Trophoblast cell (in vitro differentiated cells and primary cell): ENCODE results near the gene DAND5.
A peak's percentile ranks its signal among the peaks of the same experiment; 100 is the strongest.

Source experiments
- DNase-seq, 2 donors: peaks; one replicate each; pipeline ENCODE4 v3.0.0-alpha.2; 2016
- H2AFZ ChIP-seq: 2 replicates; pipeline ENCODE4 v1.6.1; 2013; ENCODE audit warnings: low read length, moderate library complexity, mild to moderate bottlenecking; ENCODE audit not compliant: insufficient read depth, poor library complexity
- H2AK5ac ChIP-seq: 2 replicates; pipeline ENCODE4 v1.6.1; 2013; ENCODE audit warnings: mild to moderate bottlenecking, low read length
- H2BK120ac ChIP-seq: 2 replicates; pipeline ENCODE4 v1.6.1; 2013; ENCODE audit warnings: low read length, mild to moderate bottlenecking, moderate library complexity; ENCODE audit not compliant: insufficient read depth, poor library complexity
- H2BK12ac ChIP-seq: 2 replicates; pipeline ENCODE4 v1.6.1; 2013; ENCODE audit warnings: mild to moderate bottlenecking, low read length, moderate library complexity
- H2BK5ac ChIP-seq: 2 replicates; pipeline ENCODE4 v1.6.1; 2013; ENCODE audit warnings: low read length, low read depth, moderate library complexity, mild to moderate bottlenecking; ENCODE audit not compliant: poor library complexity
- H3K14ac ChIP-seq: 2 replicates; pipeline ENCODE4 v1.6.1; 2013; ENCODE audit warnings: mild to moderate bottlenecking, low read length
- H3K18ac ChIP-seq: 2 replicates; pipeline ENCODE4 v1.6.1; 2013; ENCODE audit warnings: mild to moderate bottlenecking, low read length
- H3K23ac ChIP-seq: 2 replicates; pipeline ENCODE4 v1.6.1; 2013; ENCODE audit warnings: low read length
- H3K27ac ChIP-seq: 2 replicates; pipeline ENCODE4 v1.5.1; 2013; ENCODE audit warnings: low read depth, mild to moderate bottlenecking, inconsistent platforms, low read length, moderate library complexity
- H3K27me3 ChIP-seq: 2 replicates; pipeline ENCODE4 v1.6.1; 2013; ENCODE audit warnings: inconsistent platforms, mild to moderate bottlenecking, low read length, moderate library complexity; ENCODE audit not compliant: insufficient read depth
- H3K36me3 ChIP-seq, 2 experiments: 1 replicate in 1 of 2; 2 replicates in 1 of 2; pipeline ENCODE4 v1.6.1; 2013; ENCODE audit warnings: low read length in 2 of 2, mild to moderate bottlenecking in 2 of 2, moderate library complexity in 1 of 2; ENCODE audit not compliant: insufficient read depth in 2 of 2, control insufficient read depth in 1 of 2
- H3K4ac ChIP-seq: 2 replicates; pipeline ENCODE4 v1.6.1; 2013; ENCODE audit warnings: low read depth, mild to moderate bottlenecking, low read length, moderate library complexity
- H3K4me1 ChIP-seq, 2 experiments: 1 replicate in 1 of 2; 2 replicates in 1 of 2; pipeline ENCODE4 v1.6.1; 2013; ENCODE audit warnings: low read length in 2 of 2, mild to moderate bottlenecking in 2 of 2, moderate library complexity in 1 of 2; ENCODE audit not compliant: insufficient read depth in 2 of 2, control insufficient read depth in 1 of 2
- H3K4me2 ChIP-seq: 2 replicates; pipeline ENCODE4 v1.6.1; 2013; ENCODE audit warnings: inconsistent platforms, mild to moderate bottlenecking, low read length, moderate library complexity
- H3K4me3 ChIP-seq: 2 replicates; pipeline ENCODE4 v1.5.1; 2013; ENCODE audit warnings: mild to moderate bottlenecking, low read depth, low read length, inconsistent platforms
- H3K79me1 ChIP-seq: one replicate; pipeline ENCODE4 v1.6.1; 2013; ENCODE audit warnings: low read length
- H3K79me2 ChIP-seq: 2 replicates; pipeline ENCODE4 v1.6.1; 2013; ENCODE audit warnings: low read length, mild to moderate bottlenecking; ENCODE audit not compliant: control insufficient read depth, insufficient read depth, poor library complexity
- H3K9ac ChIP-seq: 2 replicates; pipeline ENCODE4 v1.6.1; 2013; ENCODE audit warnings: mild to moderate bottlenecking, low read length
- H3K9me3 ChIP-seq: 2 replicates; pipeline ENCODE4 v1.6.1; 2013; ENCODE audit warnings: low read depth, mild to moderate bottlenecking, control low read depth, inconsistent platforms, low read length; ENCODE audit not compliant: insufficient read depth
- H4K12ac ChIP-seq: 2 replicates; pipeline ENCODE4 v1.6.1; 2013; ENCODE audit warnings: low read depth, mild to moderate bottlenecking, low read length, moderate library complexity
- H4K8ac ChIP-seq: 2 replicates; pipeline ENCODE4 v1.6.1; 2013; ENCODE audit warnings: low read depth, mild to moderate bottlenecking, low read length, moderate library complexity
- H4K91ac ChIP-seq: one replicate; pipeline ENCODE4 v1.6.1; 2013; ENCODE audit warnings: low read depth, mild to moderate bottlenecking, low read length, moderate library complexity
- WGBS: extraction: QIAGEN DNeasy Blood & Tissue Kit; methylation state at CpG from one replicate; pipeline ENCODE4 v1.1.7; 2013; ENCODE audit warnings: missing lambda C conversion rate; ENCODE audit not compliant: insufficient read length, insufficient coverage; ENCODE audit errors: extremely low coverage; 5-methylcytosine and 5-hydroxymethylcytosine counted together

Gene DAND5

DNA sequence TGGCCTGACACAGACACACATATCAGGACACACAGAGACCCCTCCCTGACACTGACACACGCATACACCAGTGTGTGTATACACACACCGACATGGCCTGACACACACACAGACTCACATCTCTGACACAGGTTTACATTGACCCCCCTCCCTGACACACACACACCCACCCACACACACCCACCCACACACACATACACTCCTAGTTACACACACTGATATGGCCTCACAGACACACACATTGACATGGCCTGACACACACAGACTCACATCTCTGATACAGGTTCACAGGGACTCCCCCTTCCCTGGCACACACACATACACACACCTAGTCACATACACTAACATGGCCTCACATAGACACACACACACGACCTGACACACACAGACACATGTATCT is 21.5 kb downstream of the DAND5 start:
- Histone ChIP-seq H2AFZ (no peak overlapping the region), H3K27ac (no peak overlapping the region), H4K12ac (no peak overlapping the region), H2BK120ac (no peak overlapping the region), H3K79me2 (no peaks in the 10 kb centered on the region), H4K91ac (no peak overlapping the region), H3K27me3 (peaks cover 30% of the 10 kb centered on the region), H3K4ac (no peak overlapping the region), H3K79me1 (no peaks in the 10 kb centered on the region), H3K9ac (no peak overlapping the region), H3K4me3 (peak overlapping the region; percentile 27), H3K4me1 (peaks cover 0 to 3% of the 10 kb centered on the region in 2 experiments), H3K14ac (no peak overlapping the region), H3K23ac (no peak overlapping the region), H2BK5ac (no peak overlapping the region), H2BK12ac (no peak overlapping the region), H2AK5ac (no peak overlapping the region), H3K9me3 (peaks cover 24% of the 10 kb centered on the region), H4K8ac (no peak overlapping the region), H3K36me3 (no peaks in the 10 kb centered on the region), H3K18ac (no peak overlapping the region), H3K4me2 (no peak overlapping the region)
- no peak for DNase-seq
- no CpG with 5 or more reads among the region's 3 CpGs for WGBS

DNA sequence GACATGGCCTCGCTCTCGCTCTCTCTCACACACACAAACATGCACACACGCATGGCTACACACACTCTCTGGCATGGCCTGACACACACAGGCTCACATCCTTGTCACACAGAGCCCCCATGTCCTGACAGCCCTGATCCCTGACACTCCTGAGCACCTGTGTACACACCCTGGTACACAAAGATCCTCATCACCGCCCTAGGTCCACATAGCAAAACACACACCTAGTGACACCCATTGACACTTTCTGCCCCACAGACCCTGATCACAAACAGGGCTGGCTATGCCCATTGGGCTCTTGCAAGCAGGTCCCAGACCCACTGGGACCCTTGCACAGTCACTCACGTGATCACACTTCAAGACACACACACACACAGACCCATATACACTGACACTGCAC is 21.9 kb downstream of the DAND5 start:
- Histone ChIP-seq H4K8ac (no peak overlapping the region), H2BK120ac (no peak overlapping the region), H3K36me3 (no peaks in the 10 kb centered on the region), H3K4me3 (no peak overlapping the region), H3K27ac (no peak overlapping the region), H2AFZ (no peak overlapping the region), H2BK5ac (no peak overlapping the region), H4K91ac (no peak overlapping the region), H2AK5ac (no peak overlapping the region), H3K9me3 (peaks cover 26% of the 10 kb centered on the region), H3K4me1 (peaks cover 0 to 6% of the 10 kb centered on the region in 2 experiments), H3K4me2 (no peak overlapping the region), H2BK12ac (no peak overlapping the region), H3K4ac (no peak overlapping the region), H3K79me1 (no peaks in the 10 kb centered on the region), H3K23ac (no peak overlapping the region), H3K79me2 (no peaks in the 10 kb centered on the region), H3K9ac (no peak overlapping the region), H3K18ac (no peak overlapping the region), H3K14ac (no peak overlapping the region), H3K27me3 (peaks cover 35% of the 10 kb centered on the region), H4K12ac (no peak overlapping the region)
- no CpG with 5 or more reads among the region's 5 CpGs for WGBS
- no peak for DNase-seq

DNA sequence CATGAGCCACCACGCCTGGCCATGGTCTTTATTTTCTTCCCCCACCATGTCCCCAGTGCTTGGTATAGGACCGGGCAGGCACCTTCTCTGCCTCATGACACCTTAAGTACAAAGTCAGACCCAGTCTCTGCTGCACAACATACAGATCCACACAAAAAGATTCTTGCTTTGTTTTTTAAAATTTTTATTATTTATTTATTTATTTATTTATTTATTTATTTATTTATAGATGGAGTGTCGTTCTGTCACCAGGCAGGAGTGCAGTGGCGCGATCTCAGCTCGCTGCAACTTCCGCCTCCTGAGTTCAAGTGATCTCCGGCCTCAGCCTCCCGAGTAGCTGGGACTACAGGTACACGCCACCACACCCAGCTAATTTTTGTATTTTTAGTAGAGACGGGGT is 23.4 kb downstream of the DAND5 start:
- H3K14ac ChIP-seq = no peak overlapping the region
- no peaks in the 10 kb centered on the region for H3K79me1 ChIP-seq
- no peak overlapping the region for H3K4me2 ChIP-seq
- H2AK5ac ChIP-seq = no peak overlapping the region
- no peak overlapping the region for H3K4me3 ChIP-seq
- no peak overlapping the region for H3K4ac ChIP-seq
- H2BK12ac ChIP-seq = no peak overlapping the region
- no peak overlapping the region for H2AFZ ChIP-seq
- peaks cover 0 to 6% of the 10 kb centered on the region in 2 experiments for H3K4me1 ChIP-seq
- H2BK5ac ChIP-seq = no peak overlapping the region
- H2BK120ac ChIP-seq = no peak overlapping the region
- peaks cover 43% of the 10 kb centered on the region for H3K27me3 ChIP-seq
- no peak overlapping the region for H3K9ac ChIP-seq
- no peaks in the 10 kb centered on the region for H3K79me2 ChIP-seq
- no peak overlapping the region for H3K27ac ChIP-seq
- H3K36me3 ChIP-seq = no peaks in the 10 kb centered on the region
- no peak overlapping the region for H4K8ac ChIP-seq
- no peak overlapping the region for H3K18ac ChIP-seq
- peaks cover 33% of the 10 kb centered on the region for H3K9me3 ChIP-seq
- WGBS = no CpG with 5 or more reads among the region's 11 CpGs
- no peak overlapping the region for H4K12ac ChIP-seq
- DNase-seq = no peak
- no peak overlapping the region for H4K91ac ChIP-seq
- no peak overlapping the region for H3K23ac ChIP-seq

DNA sequence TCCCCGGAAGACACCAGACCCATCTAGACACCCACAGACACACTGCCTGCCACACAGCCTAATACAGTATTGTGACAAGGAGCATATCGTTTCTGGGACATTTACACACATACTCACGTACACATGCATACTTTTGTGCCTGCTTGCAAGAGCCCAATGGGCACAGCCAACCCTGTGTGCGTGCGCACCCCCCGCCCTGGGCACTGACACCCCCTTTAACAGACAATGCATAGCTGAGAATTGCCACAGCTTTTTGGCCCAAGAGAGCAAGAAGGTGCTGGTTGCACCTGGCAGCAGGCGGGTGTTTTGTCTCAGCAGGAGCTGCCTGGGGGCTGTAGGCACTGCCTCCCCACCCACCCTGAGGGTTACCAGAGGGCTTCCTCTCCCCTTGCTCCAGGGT is 24.2 kb downstream of the DAND5 start:
- H3K4ac ChIP-seq = no peak overlapping the region
- no peak overlapping the region for H3K27ac ChIP-seq
- no peaks in the 10 kb centered on the region for H3K79me2 ChIP-seq
- no peak overlapping the region for H3K23ac ChIP-seq
- no peak for DNase-seq
- H3K9me3 ChIP-seq = peaks cover 31% of the 10 kb centered on the region
- no peak overlapping the region for H3K4me2 ChIP-seq
- no peak overlapping the region for H4K8ac ChIP-seq
- peaks cover 0 to 6% of the 10 kb centered on the region in 2 experiments for H3K4me1 ChIP-seq
- H3K36me3 ChIP-seq = no peaks in the 10 kb centered on the region
- peaks cover 47% of the 10 kb centered on the region for H3K27me3 ChIP-seq
- no peak overlapping the region for H2BK120ac ChIP-seq
- peak overlapping the region; percentile 12 for H3K4me3 ChIP-seq
- H3K18ac ChIP-seq = no peak overlapping the region
- H2AK5ac ChIP-seq = no peak overlapping the region
- H3K79me1 ChIP-seq = no peaks in the 10 kb centered on the region
- H4K91ac ChIP-seq = no peak overlapping the region
- no peak overlapping the region for H3K14ac ChIP-seq
- no peak overlapping the region for H2BK12ac ChIP-seq
- no peak overlapping the region for H2BK5ac ChIP-seq
- no peak overlapping the region for H3K9ac ChIP-seq
- no peak overlapping the region for H4K12ac ChIP-seq
- no CpG with 5 or more reads among the region's 7 CpGs for WGBS
- no peak overlapping the region for H2AFZ ChIP-seq
